H1 (cell line): Measurements from ENCODE around the gene GPSM1. TPM values are rescaled to one million over a fixed set of nuclear protein-coding genes. Genes with fewer than 3 reads are reported as not detected.

Source experiments
- CTCF ChIA-PET: fragments of 300-600 bp; sonication (Branson Sonifier 250); formaldehyde crosslinking; loops from one replicate; lab custom pipeline; 2021; ENCODE audit not compliant: partially characterized antibody; lab: Charles Lee
- POLR2A ChIA-PET: fragments of 300-600 bp; sonication (Branson Sonifier 250); formaldehyde crosslinking; loops from one replicate; lab custom pipeline; 2021; ENCODE audit warnings: inconsistent platforms; ENCODE audit not compliant: partially characterized antibody; lab: Charles Lee
- DNase-seq, 2 experiments: peaks; one replicate each; pipeline versions ENCODE4 v3.0.0 to v3.0.0-alpha.2; 2010 to 2022; ENCODE audit warnings: low spot score in 2 of 2, low read depth in 1 of 2, mixed read lengths in 1 of 2
- FAIRE-seq: peaks from 2 replicates; lab custom pipeline; 2011; peaks lifted over from hg19 to GRCh38; lab: Jason Lieb, UNC
- H2AFZ ChIP-seq: 2 replicates; pipeline ENCODE4 v1.8.1; 2012; ENCODE audit warnings: low read length, inconsistent platforms
- H2AK5ac ChIP-seq: 2 replicates; pipeline ENCODE4 v1.6.1; 2013; ENCODE audit warnings: low read depth, low read length
- H2BK120ac ChIP-seq: replicated peaks from 2 replicates; pipeline ENCODE3; 2013; ENCODE audit warnings: low read depth, low read length, inconsistent platforms
- H2BK12ac ChIP-seq: 2 replicates; pipeline ENCODE4 v1.6.1; 2013; ENCODE audit warnings: low read depth, low read length
- H2BK15ac ChIP-seq: 2 replicates; pipeline ENCODE4 v1.6.1; 2013; ENCODE audit warnings: low read length
- H2BK20ac ChIP-seq: 2 replicates; pipeline ENCODE4 v1.6.1; 2013; ENCODE audit warnings: low read length
- H2BK5ac ChIP-seq: 2 replicates; pipeline ENCODE4 v1.6.1; 2013; ENCODE audit warnings: low read depth, low read length
- H3K14ac ChIP-seq: 2 replicates; pipeline ENCODE4 v1.6.1; 2013; ENCODE audit warnings: inconsistent platforms; ENCODE audit not compliant: insufficient read length
- H3K18ac ChIP-seq: 2 replicates; pipeline ENCODE4 v1.6.1; 2013; ENCODE audit warnings: low read length; ENCODE audit errors: extremely low read depth
- H3K23ac ChIP-seq: 2 replicates; pipeline ENCODE4 v1.6.1; 2013; ENCODE audit warnings: inconsistent platforms; ENCODE audit not compliant: insufficient read length
- H3K23me2 ChIP-seq: 2 replicates; pipeline ENCODE4 v1.6.1; 2013; ENCODE audit warnings: low read depth, low read length
- H3K27ac ChIP-seq: 2 replicates; pipeline ENCODE4 v1.6.1; 2011; ENCODE audit warnings: low read depth, low read length, inconsistent platforms
- H3K27me3 ChIP-seq, 4 experiments: replicated peaks in 1 of 4; 1 replicate in 1 of 4; 2 replicates in 3 of 4; pipeline versions ENCODE4 v1.6.1 to v1.8.1; 2011 to 2013; ENCODE audit warnings: low read length in 3 of 4, mild to moderate bottlenecking in 3 of 4, inconsistent platforms in 2 of 4, mixed read lengths in 2 of 4, moderate library complexity in 1 of 4; ENCODE audit not compliant: control insufficient read depth in 3 of 4, insufficient read depth in 3 of 4; ENCODE audit errors: extremely low read depth in 1 of 4
- H3K36me3 ChIP-seq, 4 experiments: 2 replicates each; pipeline versions ENCODE4 v1.6.1 to v1.8.1; 2011 to 2013; ENCODE audit warnings: mild to moderate bottlenecking in 4 of 4, low read length in 3 of 4, moderate library complexity in 2 of 4, control low read depth in 1 of 4, inconsistent platforms in 1 of 4; ENCODE audit not compliant: insufficient read depth in 4 of 4, control insufficient read depth in 2 of 4
- H3K4ac ChIP-seq: replicated peaks from 2 replicates; pipeline ENCODE3; 2013; ENCODE audit warnings: low read length, low read depth, mixed read lengths, inconsistent platforms; ENCODE audit not compliant: insufficient read length
- H3K4me1 ChIP-seq, 4 experiments: replicated peaks in 1 of 4; 1 replicate in 1 of 4; 2 replicates in 3 of 4; pipeline versions ENCODE4 v1.6.1 to v1.8.1; 2011 to 2013; ENCODE audit warnings: low read length in 3 of 4, inconsistent platforms in 2 of 4, mixed read lengths in 1 of 4; ENCODE audit not compliant: insufficient read depth in 4 of 4, control insufficient read depth in 3 of 4
- H3K4me2 ChIP-seq, 2 experiments: 2 replicates each; pipeline versions ENCODE4 v1.6.1 to v1.8.1; 2011 to 2013; ENCODE audit warnings: low read depth in 2 of 2, low read length in 2 of 2, control low read depth in 1 of 2, inconsistent platforms in 1 of 2, mild to moderate bottlenecking in 1 of 2; ENCODE audit not compliant: insufficient read depth in 1 of 2
- H3K4me3 ChIP-seq, 4 experiments: fragments of 200-600, 300-600 bp in 1 of 4; sonication (generic), shearing (Covaris generic), sonication (Bioruptor Twin) in 1 of 4; 2 replicates each; pipeline versions ENCODE4 v1.5.1 to v1.8.1; 2011 to 2016; ENCODE audit warnings: low read length in 4 of 4, low read depth in 3 of 4, control low read depth in 2 of 4, inconsistent platforms in 2 of 4, mild to moderate bottlenecking in 2 of 4, mixed read lengths in 1 of 4, moderate library complexity in 1 of 4; ENCODE audit not compliant: insufficient read depth in 2 of 4; ENCODE audit errors: extremely low read depth in 1 of 4
- H3K56ac ChIP-seq: replicated peaks from 2 replicates; pipeline ENCODE3; 2013; ENCODE audit warnings: low read depth, mild to moderate bottlenecking, mixed read lengths, low read length, inconsistent platforms; ENCODE audit not compliant: insufficient read length
- H3K79me1 ChIP-seq: 2 replicates; pipeline ENCODE4 v1.6.1; 2013; ENCODE audit warnings: low read depth, low read length, control low read depth
- H3K79me2 ChIP-seq, 2 experiments: 2 replicates each; pipeline versions ENCODE4 v1.6.1 to v1.8.1; 2012 to 2013; ENCODE audit warnings: low read length in 2 of 2, mild to moderate bottlenecking in 2 of 2, inconsistent platforms in 1 of 2; ENCODE audit not compliant: insufficient read depth in 2 of 2, control insufficient read depth in 1 of 2
- H3K9ac ChIP-seq, 4 experiments: replicated peaks in 1 of 4; 1 replicate in 1 of 4; 2 replicates in 3 of 4; pipeline versions ENCODE4 v1.6.1 to v1.8.1; 2011 to 2013; ENCODE audit warnings: low read depth in 3 of 4, low read length in 3 of 4, control low read depth in 2 of 4, mild to moderate bottlenecking in 2 of 4, moderate library complexity in 2 of 4, inconsistent platforms in 1 of 4; ENCODE audit errors: extremely low read depth in 1 of 4
- H3K9me3 ChIP-seq, 2 experiments: 2 replicates each; pipeline versions ENCODE4 v1.6.1 to v1.8.1; 2012 to 2013; ENCODE audit warnings: mild to moderate bottlenecking in 2 of 2, moderate library complexity in 2 of 2, control low read depth in 1 of 2, inconsistent platforms in 1 of 2, low read depth in 1 of 2, low read length in 1 of 2, mixed read lengths in 1 of 2; ENCODE audit not compliant: insufficient read depth in 2 of 2
- H4K20me1 ChIP-seq, 2 experiments: replicated peaks in 1 of 2; 2 replicates each; pipeline versions ENCODE3 to v1.8.1; 2011 to 2013; ENCODE audit warnings: inconsistent platforms in 2 of 2, low read length in 2 of 2, mild to moderate bottlenecking in 1 of 2; ENCODE audit not compliant: insufficient read depth in 2 of 2, control insufficient read depth in 1 of 2
- H4K5ac ChIP-seq: 2 replicates; pipeline ENCODE4 v1.6.1; 2013; ENCODE audit warnings: low read length, low read depth, mixed read lengths, inconsistent platforms; ENCODE audit not compliant: insufficient read length
- H4K8ac ChIP-seq: 2 replicates; pipeline ENCODE4 v1.8.0; 2013; ENCODE audit warnings: mild to moderate bottlenecking, moderate library complexity, low read length, inconsistent platforms; ENCODE audit not compliant: insufficient read depth; ENCODE audit errors: extremely low read depth
- H4K91ac ChIP-seq: replicated peaks from 2 replicates; pipeline ENCODE3; 2013; ENCODE audit warnings: low read length, mixed read lengths, inconsistent platforms; ENCODE audit not compliant: insufficient read length
- CHD1 ChIP-seq: IDR thresholded peaks from 2 replicates; pipeline ENCODE4 v1.6.1; 2012; ENCODE audit warnings: low read depth, low read length, improper control_type of control experiment
- EZH2 ChIP-seq: fragments of 200-600 bp; sonication (generic); IDR thresholded peaks from 2 replicates; pipeline ENCODE4 v1.7.1; 2012; ENCODE audit warnings: low read depth, mild to moderate bottlenecking, moderate library complexity, low read length, inconsistent platforms; ENCODE audit not compliant: severe bottlenecking
- FOSL1 ChIP-seq: IDR thresholded peaks from 2 replicates; pipeline ENCODE4 v1.6.1; 2011; ENCODE audit warnings: mild to moderate bottlenecking, low read depth, low read length, moderate library complexity; ENCODE audit not compliant: insufficient read depth
- GTF2F1 ChIP-seq: IDR thresholded peaks from 2 replicates; pipeline ENCODE4 v1.6.1; 2012; ENCODE audit warnings: low read depth, low read length, improper control_type of control experiment, borderline replicate concordance
- MAFK ChIP-seq: IDR thresholded peaks from 2 replicates; pipeline ENCODE4 v1.6.1; 2012; ENCODE audit warnings: low read depth, mild to moderate bottlenecking, improper control_type of control experiment, low read length
- NRF1 ChIP-seq: IDR thresholded peaks from 2 replicates; pipeline ENCODE4 v1.6.1; 2011; ENCODE audit warnings: mild to moderate bottlenecking, low read depth, low read length, improper control_type of control experiment
- PHF8 ChIP-seq: fragments of 200-600 bp; sonication (generic); conservative IDR thresholded peaks from 2 replicates; pipeline ENCODE4 v1.7.1; 2012; ENCODE audit warnings: low read depth, mild to moderate bottlenecking, inconsistent platforms, low read length, moderate library complexity
- POLR2AphosphoS5 ChIP-seq: IDR thresholded peaks from 2 replicates; pipeline ENCODE4 v1.6.1; 2011; ENCODE audit warnings: low read depth, low read length
- TAF1 ChIP-seq: IDR thresholded peaks from 2 replicates; pipeline ENCODE4 v1.6.1; 2011; ENCODE audit warnings: mild to moderate bottlenecking, low read depth, low read length
- WGBS, 2 experiments: shearing (Covaris generic) in 1 of 2; methylation state at CpG; one replicate each; pipeline versions ENCODE4 v1.1.6 to v1.1.7; 2013 to 2015; ENCODE audit warnings: low lambda C conversion rate in 2 of 2, mixed read lengths in 2 of 2, inconsistent platforms in 1 of 2, low coverage in 1 of 2, missing lambda C conversion rate in 1 of 2; ENCODE audit not compliant: insufficient replicate concordance in 2 of 2, insufficient coverage in 1 of 2, insufficient read length in 1 of 2; ENCODE audit errors: extremely low coverage in 1 of 2, missing lambda C conversion rate in 1 of 2; 5-methylcytosine and 5-hydroxymethylcytosine counted together
- polyA plus RNA-seq, 7 experiments: library from polyadenylated mRNA; depleted of rRNA in 3 of 7; stranded (reverse) in 5 of 7; unstranded in 2 of 7; fragments of >200 nt in 5 of 7; fragments of 200-250 nt in 2 of 7; gene quantifications; 1 replicate in 5 of 7; 2 replicates in 1 of 7; 4 replicates in 1 of 7; pipeline versions ENCODE4 v1.2.1 to v1.2.3, GENCODE V29; 2011 to 2013; ENCODE audit warnings: missing spikeins in 2 of 7, mixed read lengths in 2 of 7
- total RNA-seq: library from RNA; stranded (reverse); fragmentation: NEBNext Ultra II Directional; extraction: Animal tissue kit (Norgen Biotek cat#: 25700); gene quantifications from 2 replicates; pipeline ENCODE4 v1.2.1, GENCODE V29; 2021
- TF ChIP-seq, protein P1 (sequence below): IDR thresholded peaks from 2 replicates; pipeline ENCODE4 v1.6.1; 2012; ENCODE audit warnings: low read length, inconsistent platforms
- TF ChIP-seq, protein P2 (sequence below): IDR thresholded peaks from 2 replicates; pipeline ENCODE4 v1.6.1; 2012; ENCODE audit warnings: inconsistent platforms

Gene GPSM1
- total and polyA plus RNA-seq, 2 of the 8 experiments (the other 6 are each of a cell fraction or from before 2014, with no cell fraction given): 12.8 to 18.0 TPM

DNA sequence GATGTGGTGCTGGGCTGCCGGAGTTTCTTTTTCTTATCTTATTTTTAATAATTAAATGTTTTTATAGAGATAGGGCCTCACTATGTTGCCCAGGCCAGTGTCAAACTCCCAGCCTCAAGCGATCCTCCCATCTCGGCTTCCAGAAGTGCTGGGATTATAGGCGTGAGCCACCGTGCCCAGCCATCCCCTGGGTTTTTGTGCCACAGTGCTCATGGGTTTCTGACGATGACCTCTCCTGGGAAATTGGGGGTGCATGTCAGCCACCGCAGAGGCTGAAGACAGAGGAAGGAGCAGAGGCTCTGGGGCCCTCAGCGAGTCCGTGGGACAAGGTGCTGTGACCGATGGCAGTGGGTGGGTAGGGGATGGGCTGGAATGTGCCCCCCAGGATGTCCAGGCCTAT lies 14.4 kb downstream of the GPSM1 start:
- Histone ChIP-seq H3K9me3 (no peaks in the 10 kb centered on the region), H3K27ac (no peak overlapping the region), H3K4me1 (peaks cover 0 to 16% (median 9%) of the 10 kb centered on the region in 4 experiments; a peak in 6 of 7 replicates), H4K20me1 (no peaks in the 10 kb centered on the region), H3K4me2 (peak overlapping the region; percentile 54 to 77; a peak in 3 of 4 replicates), H3K27me3 (no peaks in the 10 kb centered on the region), H3K9ac (no peak overlapping the region), H3K4me3 (peak overlapping the region in 1 of 4 experiments; percentile 72; a peak in 2 of 8 replicates), H3K36me3 (peaks cover 0 to 4% (median 0%) of the 10 kb centered on the region in 4 experiments; a peak in 2 of 8 replicates), H2AFZ (no peak overlapping the region), H2BK12ac (no peak overlapping the region), H3K23me2 (peaks cover 2% of the 10 kb centered on the region; the same call in 1 of the 2 replicates), H2AK5ac (peak overlapping the region; percentile 65; the same call in 1 of the 2 replicates), H2BK15ac (no peak overlapping the region), H3K4ac (no peak overlapping the region), H2BK20ac (no peak overlapping the region), H3K14ac (no peak overlapping the region), H2BK120ac (no peak overlapping the region), H4K8ac (no peak overlapping the region), H4K5ac (no peak overlapping the region), H4K91ac (no peak overlapping the region), H2BK5ac (no peak overlapping the region), H3K23ac (no peak overlapping the region), H3K79me2 (no peaks in the 10 kb centered on the region), H3K79me1 (no peaks in the 10 kb centered on the region), H3K18ac (no peak overlapping the region), H3K56ac (no peak overlapping the region)
- FAIRE-seq: no peak
- no peak for DNase-seq
- 91% methylated on average over 8 of the region's 10 CpGs; no CpG with 5 or more reads in 1 of the 2 experiments for WGBS, 2 experiments
- CTCF ChIA-PET: interaction anchor here (0.7 to 7.9 kb wide), 7 partner anchors 12 to 180 kb away, joined by 3 to 80 read pairs (median 4); partner anchors contain the start of gene DNLZ
- POLR2A ChIA-PET: interaction anchor here (0.9 to 8.0 kb wide), 4 partner anchors 10 to 47 kb away, joined by 3 to 137 read pairs (median 3); partner anchors contain the start of gene DNLZ
- no peak for TF ChIP-seq MAFK
- no peak for TF ChIP-seq NRF1
- no peak for TF ChIP-seq GTF2F1
- TF ChIP-seq, protein P1, sequence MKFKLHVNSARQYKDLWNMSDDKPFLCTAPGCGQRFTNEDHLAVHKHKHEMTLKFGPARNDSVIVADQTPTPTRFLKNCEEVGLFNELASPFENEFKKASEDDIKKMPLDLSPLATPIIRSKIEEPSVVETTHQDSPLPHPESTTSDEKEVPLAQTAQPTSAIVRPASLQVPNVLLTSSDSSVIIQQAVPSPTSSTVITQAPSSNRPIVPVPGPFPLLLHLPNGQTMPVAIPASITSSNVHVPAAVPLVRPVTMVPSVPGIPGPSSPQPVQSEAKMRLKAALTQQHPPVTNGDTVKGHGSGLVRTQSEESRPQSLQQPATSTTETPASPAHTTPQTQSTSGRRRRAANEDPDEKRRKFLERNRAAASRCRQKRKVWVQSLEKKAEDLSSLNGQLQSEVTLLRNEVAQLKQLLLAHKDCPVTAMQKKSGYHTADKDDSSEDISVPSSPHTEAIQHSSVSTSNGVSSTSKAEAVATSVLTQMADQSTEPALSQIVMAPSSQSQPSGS: no peak
- no peak for TF ChIP-seq POLR2AphosphoS5
- no peak for TF ChIP-seq PHF8
- TF ChIP-seq FOSL1: no peak
- TF ChIP-seq EZH2: no peak
- TF ChIP-seq TAF1: no peak
- no peak for TF ChIP-seq CHD1
- TF ChIP-seq, protein P2, sequence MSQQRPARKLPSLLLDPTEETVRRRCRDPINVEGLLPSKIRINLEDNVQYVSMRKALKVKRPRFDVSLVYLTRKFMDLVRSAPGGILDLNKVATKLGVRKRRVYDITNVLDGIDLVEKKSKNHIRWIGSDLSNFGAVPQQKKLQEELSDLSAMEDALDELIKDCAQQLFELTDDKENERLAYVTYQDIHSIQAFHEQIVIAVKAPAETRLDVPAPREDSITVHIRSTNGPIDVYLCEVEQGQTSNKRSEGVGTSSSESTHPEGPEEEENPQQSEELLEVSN: no peak
